GM19238 (cell line): Measurements from ENCODE around the gene TANC1.
"Not testable (repeated sequence)": the region's sequence is repeated elsewhere in the genome, so short reads cannot be mapped to it uniquely, and the experiment has no call there.

Experiments
- DNase-seq: peaks from one replicate; pipeline ENCODE4 v3.0.0; 2011; ENCODE audit warnings: low spot score; ENCODE audit not compliant: insufficient read length

TANC1 gene

DNA sequence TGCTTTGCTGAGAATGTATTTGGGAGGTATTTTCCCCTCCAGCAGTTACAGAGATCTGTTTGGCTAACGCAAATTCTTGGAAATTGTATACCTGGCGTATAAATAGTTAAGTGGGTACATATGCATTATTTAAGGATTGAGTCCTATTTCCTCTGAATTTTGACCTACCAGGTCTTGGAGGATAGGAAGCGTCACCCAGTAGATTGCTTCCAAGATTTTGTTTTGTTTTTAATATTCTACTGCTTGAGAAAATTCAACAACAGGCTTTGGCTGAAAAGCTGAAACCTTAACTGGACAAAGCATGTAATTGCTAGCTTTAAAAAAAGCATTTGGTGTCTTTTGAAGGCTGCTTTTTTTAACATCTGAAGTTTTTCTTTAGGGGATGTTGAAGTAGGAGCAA is 168.0 kb downstream of the TANC1 start:
- DNase-seq, result no peak

GRCh38 chr2:159137511-159138241 is 169.2 kb downstream of the TANC1 start:
- no peak for DNase-seq

- DNase-seq, result no peak
These were observed 170.3 kb downstream of the TANC1 start for GRCh38 chr2:159138642-159139182.

GRCh38 chr2:159139216-159139933 is 170.9 kb downstream of the TANC1 start:
- DNase-seq, result no peak

DNA sequence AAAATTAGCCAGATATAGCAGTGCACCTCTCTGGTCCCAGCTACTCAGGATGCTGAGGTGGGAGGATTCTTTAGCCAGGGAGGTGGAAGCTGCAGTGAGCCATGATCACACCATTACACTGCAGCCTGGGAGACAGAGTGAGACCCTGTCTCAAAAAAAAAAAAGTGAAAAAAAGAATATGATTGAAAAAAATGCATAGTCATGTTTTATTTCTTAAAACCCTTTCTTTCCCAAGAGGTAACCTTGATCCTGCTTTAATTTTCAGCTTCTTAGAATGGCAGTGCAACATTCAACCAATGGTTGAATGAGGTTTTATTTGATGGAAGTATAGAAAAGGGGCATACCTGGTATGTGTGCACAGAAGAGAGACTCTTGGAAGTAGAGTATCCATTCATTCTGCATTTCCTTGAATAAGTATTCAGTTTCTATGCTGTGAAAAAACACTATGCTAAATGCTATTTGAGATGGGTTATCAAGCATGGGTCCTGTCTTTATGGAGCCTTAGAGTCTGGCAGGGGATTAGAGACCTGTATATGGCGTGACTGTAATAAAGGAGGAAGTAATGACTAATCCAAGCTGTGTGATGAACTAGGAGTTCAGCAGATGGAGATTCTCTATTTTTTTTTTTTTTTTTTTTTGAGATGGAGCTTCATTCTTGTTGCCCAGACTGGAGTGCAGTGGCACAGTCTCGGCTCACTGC is 171.8 kb downstream of the TANC1 start:
- DNase-seq, result no peak

DNA sequence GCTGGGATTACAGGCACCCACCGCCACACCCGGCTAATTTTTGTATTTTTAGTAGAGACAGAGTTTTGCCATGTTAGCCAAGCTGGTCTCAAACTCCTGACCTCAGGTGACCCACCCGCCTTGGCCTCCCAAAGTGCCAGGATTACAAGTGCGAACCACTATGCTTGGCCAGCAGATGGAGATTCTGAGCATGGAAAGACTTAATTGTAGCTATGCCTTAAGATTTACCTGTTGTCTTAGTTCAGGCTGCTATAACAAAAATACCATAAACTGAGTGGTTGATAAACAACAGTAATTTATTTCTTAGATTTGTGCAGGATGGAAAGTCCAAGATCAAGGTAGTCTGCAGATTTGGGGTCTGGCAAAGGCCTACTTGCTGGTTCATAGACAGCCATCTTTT is 172.4 kb downstream of the TANC1 start:
- DNase-seq, result not testable (repeated sequence)

- no peak for DNase-seq
These were observed 176.6 kb downstream of the TANC1 start for GRCh38 chr2:159144776-159145614.

DNA sequence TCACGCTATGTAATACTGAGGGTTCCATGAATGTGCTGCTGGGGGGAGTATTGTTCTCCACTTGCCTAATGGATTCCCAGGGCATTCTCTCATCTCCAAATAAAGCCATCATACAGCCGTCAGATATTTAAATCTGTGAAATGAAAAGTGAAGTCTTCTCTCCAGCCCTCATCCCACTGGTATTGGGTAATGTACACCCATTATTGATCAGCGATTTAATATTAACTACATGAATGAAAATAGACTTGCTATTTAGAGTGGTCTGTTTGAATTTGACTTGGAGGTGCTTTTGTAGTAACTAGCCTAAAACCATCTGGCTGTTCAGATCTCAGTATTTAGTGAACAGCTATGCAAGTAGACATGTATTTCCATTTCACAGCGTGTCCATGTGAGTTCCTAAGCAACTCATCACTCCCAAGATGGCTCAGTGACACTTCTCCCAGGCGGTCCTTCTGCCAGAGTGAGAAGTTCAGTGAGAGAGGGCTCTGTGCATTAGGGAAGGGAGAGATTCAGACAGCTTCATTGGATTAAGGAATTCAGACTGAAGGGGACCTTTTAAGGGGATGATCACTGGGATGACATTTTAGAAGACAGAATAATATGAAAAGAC is 177.4 kb downstream of the TANC1 start:
- DNase-seq, result no peak

DNA sequence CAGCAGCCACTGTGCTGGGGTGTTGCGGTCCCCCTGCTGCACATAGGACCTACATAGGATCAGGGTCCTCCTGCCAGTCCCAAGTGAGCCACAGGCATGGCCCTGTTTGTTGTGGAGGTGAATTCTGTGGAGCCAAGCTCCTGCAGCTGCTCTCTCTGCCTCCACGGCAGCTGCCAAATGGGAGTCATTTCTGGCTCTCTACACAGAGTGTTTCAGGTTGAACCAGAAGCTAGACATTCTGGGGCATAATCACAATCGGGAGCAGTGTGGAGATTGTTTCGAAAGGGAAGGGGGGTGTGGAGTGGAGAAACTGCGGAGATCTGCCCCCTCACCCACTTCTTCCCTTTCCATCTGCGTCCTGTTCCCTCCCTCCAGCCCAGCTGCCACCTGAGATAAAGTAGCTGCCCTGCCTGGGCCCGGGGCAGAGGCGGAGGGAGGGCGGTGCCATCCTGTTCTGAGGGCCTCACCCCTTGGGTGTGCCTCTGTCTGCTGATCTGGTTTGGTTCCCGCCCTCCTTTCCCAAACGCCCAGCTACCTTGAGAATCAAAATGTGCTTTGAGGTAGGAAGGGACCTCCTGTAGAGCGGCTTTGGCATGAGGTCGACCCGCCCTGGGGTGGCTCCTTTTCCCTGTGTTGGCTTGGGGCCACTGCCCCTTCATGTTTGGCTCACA is 178.7 kb downstream of the TANC1 start:
- DNase-seq, result no peak

- DNase-seq, result no peak
These were observed 179.2 kb downstream of the TANC1 start for GRCh38 chr2:159147690-159148089.

GRCh38 chr2:159148901-159149300 is 180.5 kb downstream of the TANC1 start:
- DNase-seq, result no peak

DNA sequence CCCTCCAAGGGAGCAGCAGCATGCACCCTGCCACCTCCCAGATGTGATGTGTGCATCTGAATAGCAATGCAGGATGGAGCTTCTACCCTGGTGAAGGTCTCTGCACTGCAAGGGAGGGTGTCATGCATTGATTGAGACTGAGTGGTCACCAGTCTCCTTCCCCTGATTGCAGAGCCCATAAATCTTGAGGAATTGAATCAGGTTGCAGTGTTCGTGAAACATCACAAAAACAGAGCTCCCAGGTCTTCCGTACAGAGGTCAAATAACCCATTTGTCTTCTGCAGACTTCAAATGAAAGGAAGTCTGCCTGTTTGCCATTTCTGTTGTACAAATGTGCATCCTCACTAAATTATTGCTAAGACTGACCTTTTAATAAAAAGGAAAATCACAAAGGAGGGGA is 181.3 kb downstream of the TANC1 start:
- DNase-seq, result no peak

DNA sequence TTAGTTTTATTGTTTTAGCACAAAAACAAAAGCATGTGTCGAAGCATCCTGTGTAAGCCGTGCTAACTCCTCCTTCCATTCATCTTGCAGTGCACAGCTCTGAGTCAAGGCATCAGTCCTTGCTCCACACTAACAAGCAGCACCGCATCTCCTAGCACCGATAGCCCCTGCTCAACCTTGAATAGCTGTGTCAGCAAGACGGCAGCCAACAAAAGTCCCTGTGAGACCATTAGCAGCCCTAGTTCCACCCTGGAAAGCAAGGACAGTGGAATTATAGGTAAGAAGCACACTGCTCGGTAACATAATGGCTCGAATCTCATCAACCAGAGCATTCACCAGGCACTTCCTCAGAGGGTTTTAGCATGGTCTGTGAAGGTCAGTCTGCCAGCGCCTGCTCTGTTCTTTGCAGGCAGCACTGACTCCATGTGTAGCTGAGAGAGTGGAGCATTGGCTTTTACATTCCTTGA is 181.9 kb downstream of the TANC1 start:
- DNase-seq, result no peak

GRCh38 chr2:159151198-159152127 is 183.0 kb downstream of the TANC1 start:
- DNase-seq, result no peak

- no peak for DNase-seq
These were observed 183.8 kb downstream of the TANC1 start for GRCh38 chr2:159152128-159152778.

DNA sequence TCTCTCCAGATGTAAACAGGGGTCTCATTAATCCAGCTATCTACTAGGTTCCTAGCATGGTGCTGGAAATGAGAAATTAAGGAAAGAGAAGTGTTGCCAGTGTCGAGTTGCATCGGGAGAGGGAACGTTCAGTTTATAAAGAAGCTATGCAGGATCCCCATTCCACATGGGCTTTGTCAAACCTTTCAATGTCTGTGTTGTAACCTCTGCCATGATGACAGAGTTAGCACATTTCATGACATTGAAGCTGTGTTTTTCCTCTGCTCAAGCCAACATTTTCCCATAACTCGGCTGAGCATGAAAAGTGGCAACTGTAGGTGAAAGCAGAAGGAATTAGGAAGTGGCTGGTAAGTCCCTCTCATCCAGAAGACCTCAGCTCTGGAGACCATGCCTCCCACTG is 184.6 kb downstream of the TANC1 start:
- DNase-seq, result no peak

GRCh38 chr2:159153463-159153862 is 185.0 kb downstream of the TANC1 start:
- DNase-seq, result no peak

DNA sequence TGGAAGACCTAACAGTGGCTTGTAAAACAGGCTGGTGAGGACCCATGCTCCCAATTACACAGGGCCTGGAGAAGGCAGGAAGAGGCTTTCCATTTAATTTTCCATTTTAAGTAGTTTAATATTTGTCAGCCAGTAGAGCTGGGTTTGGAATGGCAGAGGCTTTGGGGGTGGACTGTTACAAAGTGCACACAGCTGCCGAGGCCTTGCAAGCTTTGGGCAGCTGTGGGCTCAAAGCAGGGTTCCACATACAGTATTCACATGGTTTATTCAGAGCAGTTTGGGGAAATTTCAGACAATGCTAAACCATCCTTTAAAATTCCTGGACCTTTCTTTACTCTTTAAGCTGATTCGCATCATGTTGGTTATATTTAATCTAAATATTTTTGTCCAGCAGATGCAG is 185.5 kb downstream of the TANC1 start:
- no peak for DNase-seq

DNA sequence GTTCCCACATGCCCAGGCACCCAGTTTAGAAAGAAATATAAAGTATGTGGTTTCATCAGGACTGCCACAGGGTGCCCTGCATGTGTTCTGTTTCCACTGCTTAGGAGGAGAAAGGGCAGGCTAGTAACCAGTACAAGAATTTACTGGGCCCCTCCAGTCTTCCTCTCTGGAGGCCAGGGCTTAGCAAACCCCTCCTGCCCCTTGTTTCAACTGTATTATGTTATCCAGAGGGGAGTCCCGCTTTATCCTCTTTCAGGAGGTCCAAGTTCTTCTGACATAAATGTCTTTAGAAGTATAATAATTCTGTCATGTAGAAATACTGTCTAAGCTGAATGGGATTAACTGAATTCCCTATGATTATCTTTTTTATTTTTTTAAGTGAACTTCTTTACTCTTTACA is 185.9 kb downstream of the TANC1 start:
- no peak for DNase-seq
